ENCODE data around the gene CLIC6. TPM values are rescaled to one million over a fixed set of nuclear protein-coding genes. Genes with fewer than 3 reads are reported as not detected.

CLIC6 gene
- total RNA-seq, 1 experiment from 2014 or later, result not detected

- CTCF ChIA-PET, result no interaction called here
- Histone ChIP-seq H3K27ac (ENCODE audit: low read length) (no peak overlapping the region), H3K9me2 (replicated peaks; ENCODE audit: low read length) (no peaks in the 10 kb centered on the region), H3K27me3 (ENCODE audit: low read length) (no peaks in the 10 kb centered on the region), H3K79me2 (ENCODE audit: low read length) (0 out of 2 replicates have a peak, but pooled peaks cover 4% of the 10 kb centered on the region), H3K36me3 (ENCODE audit: low read depth, low read length) (no peaks in the 10 kb centered on the region), H2AFZ (ENCODE audit: low read length) (no peak overlapping the region), H3K9me3 (ENCODE audit: low read length) (no peaks in the 10 kb centered on the region), H3F3A (ENCODE audit: low read length, unreplicated experiment) (no peaks in the 10 kb centered on the region), H3K4me1 (ENCODE audit: insufficient read depth, low read length) (peaks cover 19% of the 10 kb centered on the region), H3K9ac (ENCODE audit: low read length) (no peak overlapping the region), H3K4me3 (ENCODE audit: low read length) (no peak overlapping the region), H3K4me2 (ENCODE audit: low read length) (no peak overlapping the region), H4K20me1 (ENCODE audit: low read length) (no peaks in the 10 kb centered on the region)
- intact Hi-C loops (cut with micrococcal nuclease), result loop anchor here (5.0 to 10.0 kb wide), 2 partner anchors 653 to 1186 kb away; no protein-coding TSS in a partner anchor
- POLR2A ChIA-PET (ENCODE audit: unreplicated experiment), result no interaction called here
- no peak for ATAC-seq
- TF ChIP-seq CTCF (conservative IDR thresholded peaks at IDR 0.05; ENCODE audit: low read depth, low read length) (no peak), EZH2phosphoT487 (IDR thresholded peaks at IDR 0.05; ENCODE audit: borderline replicate concordance, low read length) (no peak), EZH2 (IDR thresholded peaks at IDR 0.05; ENCODE audit: low read length, unreplicated experiment) (no peak)
- BruUV-seq (replicated peaks), result no TSS peak
- DNase-seq, result no peak
Observed at GRCh38 chr21:34748862-34749261, 80.1 kb downstream of the CLIC6 start.

GRCh38 chr21:34754690-34755647 lies 86.2 kb downstream of the CLIC6 start:
- no peaks in the 10 kb centered on the region for H3K4me1 ChIP-seq (ENCODE audit: insufficient read depth, low read length)
- H2AFZ ChIP-seq (ENCODE audit: low read length), result no peak overlapping the region
- H3K4me3 ChIP-seq (ENCODE audit: low read length), result no peak overlapping the region
- H3K27ac ChIP-seq (ENCODE audit: low read length), result no peak overlapping the region
- intact Hi-C loops (cut with micrococcal nuclease), result no loop called here
- CTCF ChIA-PET, result interaction anchor here (0.5 kb wide), 1 partner anchor 133 kb away, joined by 3 read pairs; no protein-coding TSS in a partner anchor
- DNase-seq (no peak), ATAC-seq (no peak)
- no peaks in the 10 kb centered on the region for H3K79me2 ChIP-seq (ENCODE audit: low read length)
- H3K27me3 ChIP-seq (ENCODE audit: low read length), result no peaks in the 10 kb centered on the region
- H4K20me1 ChIP-seq (ENCODE audit: low read length), result no peaks in the 10 kb centered on the region
- no peaks in the 10 kb centered on the region for H3F3A ChIP-seq (ENCODE audit: low read length, unreplicated experiment)
- H3K9ac ChIP-seq (ENCODE audit: low read length), result no peak overlapping the region
- H3K36me3 ChIP-seq (ENCODE audit: low read depth, low read length), result no peaks in the 10 kb centered on the region
- TF ChIP-seq EZH2 (IDR thresholded peaks at IDR 0.05; ENCODE audit: low read length, unreplicated experiment), result no peak
- TF ChIP-seq EZH2phosphoT487 (IDR thresholded peaks at IDR 0.05; ENCODE audit: borderline replicate concordance, low read length), result no peak
- TF ChIP-seq CTCF (conservative IDR thresholded peaks at IDR 0.05; ENCODE audit: low read depth, low read length), result no peak
- H3K9me3 ChIP-seq (ENCODE audit: low read length), result no peaks in the 10 kb centered on the region
- no peak overlapping the region for H3K4me2 ChIP-seq (ENCODE audit: low read length)
- no TSS peak for BruUV-seq (replicated peaks)
- H3K9me2 ChIP-seq (replicated peaks; ENCODE audit: low read length), result no peaks in the 10 kb centered on the region
- POLR2A ChIA-PET (ENCODE audit: unreplicated experiment), result no interaction called here
